ENCODE results near the gene IGF2BP2. TPM values are rescaled to one million over a fixed set of nuclear protein-coding genes. Genes with fewer than 3 reads are reported as not detected.
"Not testable (repeated sequence)": the region's sequence is repeated elsewhere in the genome, so short reads cannot be mapped to it uniquely, and the experiment has no call there.

Gene IGF2BP2
- total and polyA plus RNA-seq, 8 donors = 4.0 to 303 (median 29.0) TPM

GRCh38 chr3:185789134-185789533 is 35.7 kb downstream of the IGF2BP2 start:
- intact Hi-C loops (cut with DNase I; ENCODE audit: low total_unique reads) = no loop called here
- no peaks in the 10 kb centered on the region for H3K9me3 ChIP-seq
- no peak overlapping the region for H3K4me3 ChIP-seq
- TF ChIP-seq POLR2A (IDR thresholded peaks at IDR 0.05) = no peak
- no peaks in the 10 kb centered on the region for H3K36me3 ChIP-seq
- H3K4me1 ChIP-seq = no peaks in the 10 kb centered on the region
- DNase-seq = no peak
- no peaks in the 10 kb centered on the region for H3K27me3 ChIP-seq
- no peak overlapping the region for H3K27ac ChIP-seq
- WGBS, 5 donors = 88 to 94% (median 92%) methylated on average over 2 of the region's 2 CpGs

- WGBS, 5 donors = 96 to 98% (median 97%) methylated on average over 2 of the region's 2 CpGs
- H3K4me1 ChIP-seq = no peaks in the 10 kb centered on the region
- H3K36me3 ChIP-seq = no peaks in the 10 kb centered on the region
- TF ChIP-seq POLR2A (IDR thresholded peaks at IDR 0.05) (no peak), EP300 (IDR thresholded peaks at IDR 0.05) (no peak), POLR2AphosphoS5 (IDR thresholded peaks at IDR 0.05) (no peak)
- TF ChIP-seq, protein P1, sequence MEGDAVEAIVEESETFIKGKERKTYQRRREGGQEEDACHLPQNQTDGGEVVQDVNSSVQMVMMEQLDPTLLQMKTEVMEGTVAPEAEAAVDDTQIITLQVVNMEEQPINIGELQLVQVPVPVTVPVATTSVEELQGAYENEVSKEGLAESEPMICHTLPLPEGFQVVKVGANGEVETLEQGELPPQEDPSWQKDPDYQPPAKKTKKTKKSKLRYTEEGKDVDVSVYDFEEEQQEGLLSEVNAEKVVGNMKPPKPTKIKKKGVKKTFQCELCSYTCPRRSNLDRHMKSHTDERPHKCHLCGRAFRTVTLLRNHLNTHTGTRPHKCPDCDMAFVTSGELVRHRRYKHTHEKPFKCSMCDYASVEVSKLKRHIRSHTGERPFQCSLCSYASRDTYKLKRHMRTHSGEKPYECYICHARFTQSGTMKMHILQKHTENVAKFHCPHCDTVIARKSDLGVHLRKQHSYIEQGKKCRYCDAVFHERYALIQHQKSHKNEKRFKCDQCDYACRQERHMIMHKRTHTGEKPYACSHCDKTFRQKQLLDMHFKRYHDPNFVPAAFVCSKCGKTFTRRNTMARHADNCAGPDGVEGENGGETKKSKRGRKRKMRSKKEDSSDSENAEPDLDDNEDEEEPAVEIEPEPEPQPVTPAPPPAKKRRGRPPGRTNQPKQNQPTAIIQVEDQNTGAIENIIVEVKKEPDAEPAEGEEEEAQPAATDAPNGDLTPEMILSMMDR (IDR thresholded peaks at IDR 0.05) = no peak
- no peak for DNase-seq
- H3K27ac ChIP-seq = no peak overlapping the region
- no peaks in the 10 kb centered on the region for H3K9me3 ChIP-seq
- H3K4me3 ChIP-seq = no peak overlapping the region
- intact Hi-C loops (cut with DNase I; ENCODE audit: low total_unique reads) = no loop called here
- no peaks in the 10 kb centered on the region for H3K27me3 ChIP-seq
Observed at GRCh38 chr3:185788292-185788691, 36.5 kb downstream of the IGF2BP2 start.

DNA sequence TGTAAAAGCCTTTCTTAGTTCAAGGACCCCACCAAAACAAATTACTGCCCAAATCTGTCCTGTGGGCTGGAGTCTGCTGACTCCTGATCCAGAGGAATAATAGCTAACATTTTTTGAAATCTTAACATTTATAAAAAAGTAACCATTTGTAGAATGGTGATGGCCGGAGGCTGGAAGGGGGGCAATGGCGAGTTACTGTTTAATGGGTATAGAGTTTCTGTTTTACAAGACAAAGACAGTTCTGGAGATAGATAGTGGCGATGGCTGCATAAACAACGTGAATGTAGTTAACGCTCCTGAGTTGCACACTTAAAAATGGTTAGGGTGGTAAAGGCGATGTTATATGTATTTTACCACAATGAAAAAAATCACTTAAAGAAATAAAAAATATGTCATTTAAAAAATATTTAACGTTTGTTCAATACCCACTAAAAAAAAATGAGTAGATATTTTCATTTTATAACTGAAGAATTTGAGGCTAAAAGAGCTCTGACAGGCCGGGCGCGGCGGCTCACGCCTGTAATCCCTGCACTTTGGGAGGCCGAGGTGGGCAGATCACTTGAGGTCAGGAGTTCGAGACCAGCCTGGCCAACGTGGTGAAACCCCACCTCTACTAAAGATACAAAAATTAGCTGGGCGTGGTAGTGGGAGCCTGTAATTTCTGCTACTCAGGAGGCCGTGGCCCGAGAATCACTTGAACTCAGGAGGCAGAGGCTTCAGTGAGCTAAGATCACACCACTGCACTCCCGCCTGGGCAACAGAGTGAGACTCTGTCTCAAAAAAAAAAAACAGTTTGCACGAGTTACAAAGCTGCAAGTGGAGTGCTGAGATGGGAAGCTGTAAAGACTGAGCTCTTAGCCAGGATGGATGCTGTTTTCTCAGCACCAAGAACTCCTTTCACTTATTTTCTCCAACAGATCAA is 37.6 kb downstream of the IGF2BP2 start:
- H3K4me1 ChIP-seq = no peaks in the 10 kb centered on the region
- no peak overlapping the region for H3K27ac ChIP-seq
- intact Hi-C loops (cut with DNase I; ENCODE audit: low total_unique reads) = no loop called here
- H3K9me3 ChIP-seq = no peaks in the 10 kb centered on the region
- TF ChIP-seq POLR2AphosphoS5 (IDR thresholded peaks at IDR 0.05) (no peak), POLR2A (IDR thresholded peaks at IDR 0.05) (no peak), EP300 (IDR thresholded peaks at IDR 0.05) (no peak)
- TF ChIP-seq, protein P1 (IDR thresholded peaks at IDR 0.05) = no peak
- WGBS, 5 donors = 81 to 85% (median 84%) methylated on average over 20 of the region's 20 CpGs
- DNase-seq = no peak
- no peak overlapping the region for H3K4me3 ChIP-seq
- no peaks in the 10 kb centered on the region for H3K27me3 ChIP-seq
- no peaks in the 10 kb centered on the region for H3K36me3 ChIP-seq

DNA sequence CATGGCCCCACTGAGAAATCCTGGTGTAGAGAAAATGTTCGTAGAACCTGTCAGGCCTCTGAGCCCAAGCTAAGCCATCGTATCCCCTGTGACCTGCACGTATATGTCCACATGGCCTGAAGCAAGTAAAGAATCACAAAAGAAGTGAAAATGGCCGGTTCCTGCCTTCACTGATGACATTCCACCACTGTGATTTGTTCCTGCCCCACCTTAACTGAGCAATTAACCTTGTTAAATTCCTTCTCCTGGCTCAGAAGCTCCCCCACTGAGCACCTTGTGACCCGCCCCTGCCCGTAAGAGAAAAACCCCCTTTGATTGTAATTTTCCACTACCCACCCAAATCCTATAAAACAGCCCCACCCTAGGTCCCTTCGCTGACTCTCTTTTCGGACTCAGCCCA is 38.6 kb downstream of the IGF2BP2 start:
- H3K4me3 ChIP-seq; H3K27ac ChIP-seq; H3K27me3 ChIP-seq; intact Hi-C loops (cut with DNase I; ENCODE audit: low total_unique reads); H3K4me1 ChIP-seq; H3K36me3 ChIP-seq; H3K9me3 ChIP-seq: not testable (repeated sequence)
- peak in 1 of 2 donors; percentile 28 for DNase-seq
- WGBS, 5 donors = 63 to 84% (median 66%) methylated on average over 7 to 8 of the region's 8 CpGs

DNA sequence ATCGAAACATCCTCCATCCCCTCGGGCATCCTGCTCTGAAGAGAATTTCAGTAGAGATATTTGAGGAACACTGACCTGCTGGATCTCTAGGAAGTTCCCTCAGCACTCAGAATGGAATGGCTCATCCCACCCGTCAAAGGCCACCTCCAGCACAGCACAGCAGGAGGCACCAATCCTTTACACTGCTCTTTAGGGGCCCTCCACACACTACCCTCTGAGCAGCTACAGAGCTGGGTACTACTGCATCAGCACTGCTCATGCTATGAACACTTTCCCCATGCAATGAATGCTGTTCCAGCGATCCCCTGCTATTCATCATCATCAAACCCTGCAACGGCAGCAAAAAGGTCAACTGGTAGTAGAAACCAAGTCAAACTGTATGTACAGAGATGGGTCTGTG is 40.5 kb downstream of the IGF2BP2 start:
- H3K4me3 ChIP-seq = no peak overlapping the region
- H3K27ac ChIP-seq = no peak overlapping the region
- H3K36me3 ChIP-seq = no peaks in the 10 kb centered on the region
- TF ChIP-seq EP300 (IDR thresholded peaks at IDR 0.05) (no peak), POLR2AphosphoS5 (IDR thresholded peaks at IDR 0.05) (no peak), POLR2A (IDR thresholded peaks at IDR 0.05) (no peak)
- TF ChIP-seq, protein P1 (IDR thresholded peaks at IDR 0.05) = no peak
- intact Hi-C loops (cut with DNase I; ENCODE audit: low total_unique reads) = no loop called here
- no peaks in the 10 kb centered on the region for H3K4me1 ChIP-seq
- no peaks in the 10 kb centered on the region for H3K27me3 ChIP-seq
- 82 to 96% (median 92%) methylated on average over 5 of the region's 5 CpGs for WGBS, 5 donors
- H3K9me3 ChIP-seq = no peaks in the 10 kb centered on the region
- no peak for DNase-seq
